ENCODE data around the gene PYGB. TPM values are rescaled to one million over a fixed set of nuclear protein-coding genes. Genes with fewer than 3 reads are reported as not detected.
A peak's percentile ranks its signal among the peaks of the same experiment; 100 is the strongest.

PYGB gene
- total and polyA plus RNA-seq, 8 donors: 17.4 to 37.2 (median 24.2) TPM

DNA sequence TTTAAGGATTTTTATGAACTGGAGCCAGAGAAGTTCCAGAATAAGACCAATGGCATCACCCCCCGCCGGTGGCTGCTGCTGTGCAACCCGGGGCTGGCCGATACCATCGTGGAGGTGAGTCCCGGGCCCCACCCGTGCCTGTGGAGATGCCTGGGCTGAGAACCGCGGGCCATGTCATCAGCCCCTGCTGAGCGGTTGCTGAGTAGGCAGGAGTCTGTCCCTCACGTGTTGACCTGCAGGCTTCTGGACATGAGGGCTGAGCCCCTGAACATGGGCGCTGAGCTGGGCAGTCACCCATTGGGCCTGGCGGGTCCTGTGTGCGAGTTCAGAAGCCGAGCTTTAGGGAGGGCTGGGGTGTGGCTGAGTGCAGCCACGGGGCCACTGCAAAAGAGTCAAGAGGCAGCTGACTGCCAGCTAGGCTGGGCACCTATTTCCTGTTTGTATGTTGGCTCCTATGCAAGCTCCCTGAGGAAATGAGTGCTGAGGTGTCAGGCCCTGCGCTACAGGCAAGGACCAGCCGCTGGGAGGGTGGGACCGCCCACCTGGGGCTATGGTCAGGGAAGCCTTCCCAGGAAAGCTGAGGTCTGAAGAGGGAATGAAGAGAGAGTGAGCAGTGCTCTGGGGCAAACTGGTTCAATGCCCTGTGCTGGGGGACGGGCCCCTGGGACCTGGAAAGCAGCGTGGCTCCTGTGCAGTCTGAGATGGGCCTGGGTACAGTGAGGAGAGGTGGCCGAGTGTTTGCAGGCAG is 34.3 kb downstream of the PYGB start:
- WGBS, 2 donors: 91 to 95% methylated on average over 22 of the region's 22 CpGs
- Histone ChIP-seq H3K27me3 (no peaks in the 10 kb centered on the region), H3K36me3 (peaks cover 0 to 47% (median 5%) of the 10 kb centered on the region in 3 donors), H3K27ac (no peak overlapping the region), H3K9me3 (no peaks in the 10 kb centered on the region), H3K4me3 (no peak overlapping the region), H3K4me1 (peaks cover 0 to 4% (median 0%) of the 10 kb centered on the region in 3 donors)
- FAIRE-seq (no peak), DNase-seq (peak in 5 of 6 donors; percentile 1 to 61 (median 9)), ATAC-seq (no peak)
- TF ChIP-seq, protein P1, sequence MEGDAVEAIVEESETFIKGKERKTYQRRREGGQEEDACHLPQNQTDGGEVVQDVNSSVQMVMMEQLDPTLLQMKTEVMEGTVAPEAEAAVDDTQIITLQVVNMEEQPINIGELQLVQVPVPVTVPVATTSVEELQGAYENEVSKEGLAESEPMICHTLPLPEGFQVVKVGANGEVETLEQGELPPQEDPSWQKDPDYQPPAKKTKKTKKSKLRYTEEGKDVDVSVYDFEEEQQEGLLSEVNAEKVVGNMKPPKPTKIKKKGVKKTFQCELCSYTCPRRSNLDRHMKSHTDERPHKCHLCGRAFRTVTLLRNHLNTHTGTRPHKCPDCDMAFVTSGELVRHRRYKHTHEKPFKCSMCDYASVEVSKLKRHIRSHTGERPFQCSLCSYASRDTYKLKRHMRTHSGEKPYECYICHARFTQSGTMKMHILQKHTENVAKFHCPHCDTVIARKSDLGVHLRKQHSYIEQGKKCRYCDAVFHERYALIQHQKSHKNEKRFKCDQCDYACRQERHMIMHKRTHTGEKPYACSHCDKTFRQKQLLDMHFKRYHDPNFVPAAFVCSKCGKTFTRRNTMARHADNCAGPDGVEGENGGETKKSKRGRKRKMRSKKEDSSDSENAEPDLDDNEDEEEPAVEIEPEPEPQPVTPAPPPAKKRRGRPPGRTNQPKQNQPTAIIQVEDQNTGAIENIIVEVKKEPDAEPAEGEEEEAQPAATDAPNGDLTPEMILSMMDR (IDR thresholded peaks at IDR 0.05): no peak
- intact Hi-C loops (cut with DNase I): no loop called here

DNA sequence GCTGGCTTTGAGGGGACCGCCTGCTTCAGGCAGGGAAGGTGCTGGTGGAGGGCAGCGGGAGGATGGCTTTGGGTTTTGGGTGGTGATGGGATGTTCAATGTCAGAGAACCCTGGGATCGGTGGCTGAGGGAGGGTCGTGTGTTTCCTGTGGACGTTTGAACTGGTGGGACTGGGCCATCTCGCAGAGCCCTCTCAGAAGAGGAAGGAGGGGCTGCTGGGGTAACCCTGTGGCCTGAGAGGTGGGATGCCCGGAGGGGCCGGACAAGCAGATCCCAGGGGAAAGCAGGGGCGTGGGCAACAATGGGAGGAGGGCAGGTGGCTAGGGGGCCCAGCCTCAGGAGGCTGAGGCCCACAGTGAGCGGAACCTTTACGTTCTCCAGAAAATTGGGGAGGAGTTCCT is 34.9 kb downstream of the PYGB start:
- TF ChIP-seq, protein P1 (IDR thresholded peaks at IDR 0.05): no peak
- Histone ChIP-seq H3K9me3 (no peaks in the 10 kb centered on the region), H3K27me3 (no peaks in the 10 kb centered on the region), H3K4me3 (no peak overlapping the region), H3K36me3 (peaks cover 0 to 48% (median 6%) of the 10 kb centered on the region in 3 donors), H3K4me1 (peaks cover 0 to 4% (median 0%) of the 10 kb centered on the region in 3 donors), H3K27ac (no peak overlapping the region)
- 90% methylated on average over 11 of the region's 11 CpGs for WGBS, 2 donors
- no peak for ATAC-seq
- DNase-seq: peak in 5 of 6 donors; percentile 1 to 61 (median 7)
- no peak for FAIRE-seq
- intact Hi-C loops (cut with DNase I): no loop called here

DNA sequence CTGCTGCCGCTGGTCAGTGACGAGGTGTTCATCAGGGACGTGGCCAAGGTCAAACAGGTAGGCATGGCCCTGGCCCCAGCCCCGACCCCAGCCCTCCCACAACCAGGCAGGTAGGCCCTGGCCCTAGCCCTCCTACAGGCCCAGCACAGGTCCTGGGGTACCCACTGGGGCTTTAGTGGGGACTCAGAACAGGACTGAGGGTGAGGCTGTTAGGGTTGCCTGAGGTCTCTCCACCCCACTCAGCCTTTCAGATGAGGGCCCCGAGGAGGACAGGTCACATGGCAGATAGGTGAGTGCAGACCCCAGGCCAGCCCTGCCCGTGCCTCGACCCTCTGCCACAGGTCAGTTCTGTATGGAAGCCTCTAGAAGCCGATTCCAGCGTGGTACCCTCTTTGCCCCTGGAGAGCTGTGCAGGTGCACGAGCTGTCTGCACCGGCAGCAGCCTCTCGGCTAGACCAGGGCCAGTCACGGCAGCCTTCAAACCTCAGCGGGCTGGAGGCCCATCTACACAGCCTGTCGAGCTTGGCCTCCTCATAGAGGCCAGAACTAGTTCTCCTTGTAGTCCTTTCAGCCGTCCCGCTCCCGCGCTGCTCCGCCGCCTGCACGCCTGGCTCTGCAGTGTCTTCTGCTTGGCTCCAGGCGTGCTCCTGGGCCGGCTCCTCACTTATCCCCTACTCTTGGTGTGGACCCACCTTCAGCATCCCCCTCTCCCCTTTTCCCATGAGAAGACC is 35.5 kb downstream of the PYGB start:
- ATAC-seq (no peak), FAIRE-seq (no peak), DNase-seq (peak; percentile 1 to 69 (median 15))
- H3K36me3 ChIP-seq: peaks cover 0 to 50% (median 6%) of the 10 kb centered on the region in 3 donors
- intact Hi-C loops (cut with DNase I): no loop called here
- no peak overlapping the region for H3K4me3 ChIP-seq
- no peaks in the 10 kb centered on the region for H3K9me3 ChIP-seq
- H3K27me3 ChIP-seq: no peaks in the 10 kb centered on the region
- H3K4me1 ChIP-seq: peaks cover 0 to 4% (median 0%) of the 10 kb centered on the region in 3 donors
- WGBS, 2 donors: 89 to 92% methylated on average over 24 of the region's 24 CpGs
- H3K27ac ChIP-seq: no peak overlapping the region
- TF ChIP-seq, protein P1 (IDR thresholded peaks at IDR 0.05): no peak

DNA sequence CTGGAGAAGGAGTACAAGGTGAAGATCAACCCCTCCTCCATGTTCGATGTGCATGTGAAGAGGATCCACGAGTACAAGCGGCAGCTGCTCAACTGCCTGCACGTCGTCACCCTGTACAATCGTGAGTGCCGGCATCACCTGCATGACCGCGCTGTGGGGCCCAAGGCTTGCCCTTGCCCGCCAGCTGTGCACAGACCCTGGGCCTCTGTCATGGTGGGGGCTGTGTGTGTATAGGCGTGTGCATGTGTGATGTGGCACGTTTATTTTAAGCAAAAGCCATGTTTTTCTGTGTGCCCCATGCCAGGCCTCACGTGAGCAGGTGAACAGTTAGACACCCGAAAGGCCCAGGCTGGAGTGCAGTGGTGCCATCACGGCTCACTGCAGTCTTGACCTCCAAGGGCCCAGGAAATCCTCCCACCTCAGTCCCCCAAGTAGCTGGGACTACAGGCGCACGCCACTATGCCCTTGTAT is 36.3 kb downstream of the PYGB start:
- peak in 5 of 6 donors; percentile 1 to 51 (median 6) for DNase-seq
- WGBS, 2 donors: 91 to 93% methylated on average over 17 of the region's 17 CpGs
- TF ChIP-seq, protein P1 (IDR thresholded peaks at IDR 0.05): no peak
- Histone ChIP-seq H3K9me3 (no peaks in the 10 kb centered on the region), H3K36me3 (peaks cover 0 to 49% (median 6%) of the 10 kb centered on the region in 3 donors), H3K27ac (no peak overlapping the region), H3K27me3 (no peaks in the 10 kb centered on the region), H3K4me1 (peaks cover 0 to 4% (median 0%) of the 10 kb centered on the region in 3 donors), H3K4me3 (no peak overlapping the region)
- intact Hi-C loops (cut with DNase I): no loop called here
- ATAC-seq: no peak
- FAIRE-seq: no peak

All from pancreas (tissue), 10 donors.